ENCODE measurements around the gene ZBED4.

Gene ZBED4

DNA sequence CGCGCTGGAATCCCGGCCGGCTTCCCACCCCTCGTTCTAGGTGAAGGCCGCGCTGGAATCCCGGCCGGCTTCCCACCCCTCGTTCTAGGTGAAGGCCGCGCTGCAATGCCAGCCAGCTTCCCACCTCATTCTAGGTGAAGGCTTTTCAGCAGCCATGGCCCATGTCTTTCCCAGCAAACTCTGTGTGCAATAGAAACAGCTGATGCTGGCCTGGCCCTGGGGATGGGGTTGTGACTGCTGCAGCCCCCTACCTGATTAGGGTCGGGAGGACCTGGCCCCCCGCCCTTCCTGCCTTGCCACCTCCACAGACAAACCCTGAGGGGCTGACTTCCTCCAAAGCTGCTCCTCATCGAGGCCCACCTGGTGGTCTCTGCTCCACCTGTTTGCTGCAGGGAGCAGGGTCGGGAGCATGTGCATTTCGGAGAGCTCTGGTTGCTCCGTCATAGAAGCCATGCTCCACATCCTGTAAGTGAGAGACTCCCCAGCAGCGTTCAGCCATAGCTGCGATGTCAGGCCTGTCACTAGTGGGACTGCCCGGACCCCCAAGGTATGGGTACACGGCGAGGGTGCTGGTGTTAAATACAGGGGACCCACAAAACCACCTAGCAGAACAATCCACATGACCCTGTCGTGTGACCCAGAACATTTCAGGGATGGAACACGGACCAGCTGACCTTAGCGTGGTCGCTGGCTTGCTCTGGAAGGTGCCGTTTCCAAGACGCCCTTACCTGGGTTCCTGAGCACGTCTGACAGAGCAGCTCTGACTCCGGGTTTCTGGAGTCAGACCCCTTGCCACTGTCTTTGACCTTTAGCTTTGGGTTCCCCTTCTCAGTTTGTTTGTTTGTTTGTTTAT, 3.3 kb downstream of the ZBED4 start:
- no peak overlapping the region for H3K4me3 ChIP-seq (ENCODE audit: low read length)
- no peak for TF ChIP-seq CTCF (IDR thresholded peaks at IDR 0.05; ENCODE audit: insufficient read depth, low read depth, low read length, missing control alignments)
- DNase-seq (ENCODE audit: low read depth), result no peak

DNA sequence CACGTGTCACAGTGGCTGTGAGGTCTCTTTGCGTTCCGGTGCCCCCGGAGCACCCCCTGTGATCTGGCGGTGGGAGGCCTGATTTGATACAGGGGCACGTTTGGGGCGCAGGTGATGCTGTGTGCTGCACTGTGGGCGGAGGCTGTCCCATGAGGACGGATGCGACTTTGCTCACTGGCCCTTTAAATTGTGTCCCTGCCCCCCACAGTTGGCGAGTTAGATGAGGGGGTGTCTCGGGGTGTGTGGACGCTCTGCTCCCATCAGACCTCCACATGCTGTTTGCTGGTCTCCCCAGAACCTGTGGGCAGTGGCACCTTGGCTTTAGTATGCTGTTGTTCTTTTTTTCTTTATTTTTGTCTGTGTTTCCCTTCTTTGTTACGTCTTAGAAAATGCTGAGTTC, 5.2 kb downstream of the ZBED4 start:
- no peak overlapping the region for H3K4me3 ChIP-seq (ENCODE audit: low read length)
- DNase-seq (ENCODE audit: low read depth), result no peak
- TF ChIP-seq CTCF (IDR thresholded peaks at IDR 0.05; ENCODE audit: insufficient read depth, low read depth, low read length, missing control alignments), result no peak

DNA sequence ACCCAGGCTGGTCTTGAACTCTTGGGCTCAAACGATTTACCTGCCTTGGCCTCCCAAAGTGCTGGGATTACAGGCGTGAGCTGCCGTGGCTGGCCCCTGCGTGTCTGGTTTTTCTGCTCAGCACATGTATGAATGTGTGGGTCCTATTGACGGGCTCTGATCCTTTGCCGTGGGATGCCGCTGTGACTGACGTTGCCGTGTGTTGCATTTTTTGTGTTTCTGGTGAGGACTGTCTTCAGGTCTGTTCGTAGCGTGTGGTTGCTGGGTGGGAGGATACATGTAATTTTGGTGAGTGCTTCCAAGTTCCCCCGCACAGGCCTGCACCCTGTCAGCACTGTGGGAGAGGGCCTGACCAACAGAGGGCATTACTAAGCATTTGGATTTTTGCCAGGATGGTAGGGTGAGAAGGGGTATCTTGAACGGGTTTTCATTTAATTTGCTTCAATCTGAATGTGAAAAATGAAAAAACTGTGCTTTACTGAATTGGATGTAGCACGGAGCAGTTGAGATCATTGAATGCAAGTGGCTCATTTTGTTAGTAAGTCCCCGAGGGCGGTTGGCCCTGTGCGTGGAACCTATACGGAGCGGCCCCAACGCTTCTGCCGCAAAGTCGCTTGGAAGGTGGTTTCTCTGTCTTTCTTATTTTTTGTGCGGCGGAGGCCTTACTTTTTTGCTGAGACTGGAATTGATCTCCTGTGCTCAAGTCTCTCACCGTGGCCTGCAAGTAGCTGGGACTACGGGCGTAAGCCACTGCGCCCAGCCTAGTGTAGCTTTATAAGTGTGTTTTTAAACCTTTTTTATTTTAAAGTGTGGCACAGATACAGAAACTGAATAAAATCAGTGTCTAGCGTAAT, 8.2 kb downstream of the ZBED4 start:
- TF ChIP-seq CTCF (IDR thresholded peaks at IDR 0.05; ENCODE audit: insufficient read depth, low read depth, low read length, missing control alignments), result no peak
- DNase-seq (ENCODE audit: low read depth), result no peak
- H3K4me3 ChIP-seq (ENCODE audit: low read length), result no peak overlapping the region

DNA sequence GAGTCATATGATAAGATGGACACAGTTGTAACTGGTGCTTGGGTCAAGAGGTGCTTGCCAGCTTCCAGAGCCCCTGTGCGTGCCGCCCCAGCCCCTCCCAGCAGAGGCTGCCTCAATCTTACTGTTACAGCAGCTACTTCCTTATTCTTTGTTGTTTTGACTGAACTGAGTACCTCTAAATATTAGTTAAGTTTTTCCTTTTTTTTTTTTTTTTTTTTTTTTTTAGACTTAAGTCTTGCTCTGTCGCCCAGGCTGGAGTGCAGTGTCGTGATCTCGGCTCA, 8.8 kb downstream of the ZBED4 start:
- TF ChIP-seq CTCF (IDR thresholded peaks at IDR 0.05; ENCODE audit: insufficient read depth, low read depth, low read length, missing control alignments), result no peak
- no peak for DNase-seq (ENCODE audit: low read depth)
- no peak overlapping the region for H3K4me3 ChIP-seq (ENCODE audit: low read length)

DNA sequence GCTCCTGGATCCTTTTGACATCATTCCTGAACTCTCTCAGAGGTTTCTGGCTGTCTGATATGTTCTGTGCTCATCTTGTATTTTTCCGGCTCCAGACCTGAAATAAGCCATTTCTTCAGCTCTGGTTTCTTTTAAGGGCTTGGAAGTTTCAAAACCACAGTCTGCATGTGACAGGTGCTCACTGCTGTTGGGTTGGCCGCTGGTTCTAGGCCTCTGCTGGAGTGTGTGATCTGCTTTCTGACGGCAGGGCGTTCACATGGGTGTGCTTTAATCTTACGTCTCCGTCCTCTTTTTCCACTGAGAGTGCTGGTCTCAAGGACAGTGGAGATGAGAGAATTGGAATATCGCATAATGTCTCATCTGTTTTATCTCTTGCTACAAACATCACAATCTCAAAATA, 10.3 kb downstream of the ZBED4 start:
- no peak for DNase-seq (ENCODE audit: low read depth)
- TF ChIP-seq CTCF (IDR thresholded peaks at IDR 0.05; ENCODE audit: insufficient read depth, low read depth, low read length, missing control alignments), result no peak
- no peak overlapping the region for H3K4me3 ChIP-seq (ENCODE audit: low read length)

- H3K4me3 ChIP-seq (ENCODE audit: low read length), result no peak overlapping the region
- TF ChIP-seq CTCF (IDR thresholded peaks at IDR 0.05; ENCODE audit: insufficient read depth, low read depth, low read length, missing control alignments), result no peak
- no peak for DNase-seq (ENCODE audit: low read depth)
Measured at GRCh38 chr22:49865156-49865555, 11.5 kb downstream of the ZBED4 start.
